Endothelial cell of umbilical vein (primary cell): Measurements from ENCODE around the gene CFAP70. TPM values are rescaled to one million over a fixed set of nuclear protein-coding genes. Genes with fewer than 3 reads are reported as not detected.
A peak's percentile ranks its signal among the peaks of the same experiment; 100 is the strongest.

Experiments
- BruUV-seq: library from RNA; stranded (reverse); fragments of 400-500 nt; replicated peaks from 2 replicates; lab custom pipeline; 2021; lab: Mats Ljungman, UMichigan
- CTCF ChIA-PET: fragments of 300-600, 350-600 bp; sonication (Branson Sonifier 250); formaldehyde crosslinking; loops from one replicate; lab custom pipeline; 2021; ENCODE audit warnings: antibody characterized with exemption, inconsistent platforms; lab: Charles Lee
- POLR2A ChIA-PET: fragments of 300-600, 350-600 bp; sonication (Branson Sonifier 250); formaldehyde crosslinking; loops from one replicate; lab custom pipeline; 2021; ENCODE audit warnings: antibody characterized with exemption, inconsistent platforms; lab: Charles Lee
- DNase-seq: peaks from one replicate; pipeline ENCODE4 v3.0.0-alpha.2; 2011; ENCODE audit warnings: low read depth, low spot score
- FAIRE-seq: peaks from 2 replicates; lab custom pipeline; 2011; peaks lifted over from hg19 to GRCh38; lab: Jason Lieb, UNC
- H2AFZ ChIP-seq: 2 replicates; pipeline ENCODE4 v1.6.0; 2012; ENCODE audit warnings: low read depth, low read length, control low read depth, inconsistent platforms
- H3K27ac ChIP-seq: 2 replicates; pipeline ENCODE4 v1.5.1; 2011; ENCODE audit warnings: low read depth, mild to moderate bottlenecking, control low read depth, low read length, moderate library complexity; ENCODE audit not compliant: insufficient read depth
- H3K27me3 ChIP-seq, 2 experiments: 2 replicates each; pipeline versions ENCODE4 v1.6.0 to v1.6.1; 2011; ENCODE audit warnings: low read length in 2 of 2, mixed read lengths in 1 of 2; ENCODE audit not compliant: control insufficient read depth in 2 of 2, insufficient read depth in 2 of 2
- H3K36me3 ChIP-seq, 2 experiments: 2 replicates in 1 of 2; 3 replicates in 1 of 2; pipeline ENCODE4 v1.5.1; 2011; ENCODE audit warnings: low read length in 2 of 2, mild to moderate bottlenecking in 1 of 2, moderate library complexity in 1 of 2; ENCODE audit not compliant: control insufficient read depth in 2 of 2, insufficient read depth in 2 of 2; ENCODE audit errors: extremely low read depth in 1 of 2
- H3K4me1 ChIP-seq: 3 replicates; pipeline ENCODE4 v1.5.1; 2011; ENCODE audit warnings: mild to moderate bottlenecking, low read length; ENCODE audit not compliant: control insufficient read depth, insufficient read depth; ENCODE audit errors: extremely low read depth
- H3K4me2 ChIP-seq: 2 replicates; pipeline ENCODE4 v1.6.1; 2011; ENCODE audit warnings: low read length, control low read depth, mixed read lengths; ENCODE audit not compliant: insufficient read depth
- H3K4me3 ChIP-seq, 3 experiments: fragments of 200-600 bp in 1 of 3; sonication (generic), shearing (Covaris generic) in 1 of 3; replicated peaks in 1 of 3; 2 replicates each; pipeline ENCODE4 v1.5.1; 2011 to 2016; ENCODE audit warnings: control low read depth in 3 of 3, low read length in 3 of 3, mild to moderate bottlenecking in 2 of 3, inconsistent platforms in 1 of 3, low read depth in 1 of 3, moderate library complexity in 1 of 3; ENCODE audit not compliant: insufficient read depth in 1 of 3
- H3K79me2 ChIP-seq: 2 replicates; pipeline ENCODE4 v1.6.0; 2012; ENCODE audit warnings: low read length, inconsistent platforms; ENCODE audit not compliant: control insufficient read depth, insufficient read depth
- H3K9ac ChIP-seq: replicated peaks from 2 replicates; pipeline ENCODE3; 2011; ENCODE audit warnings: low read length, control low read depth; ENCODE audit not compliant: insufficient read depth; ENCODE audit errors: extremely low read depth
- H3K9me1 ChIP-seq: replicated peaks from 3 replicates; pipeline ENCODE4 v1.6.0; 2011; ENCODE audit warnings: mild to moderate bottlenecking, low read length; ENCODE audit not compliant: control insufficient read depth, insufficient read depth; ENCODE audit errors: extremely low read depth
- H3K9me3 ChIP-seq: replicated peaks from 2 replicates; pipeline ENCODE4 v1.5.1; 2012; ENCODE audit warnings: low read length, inconsistent platforms; ENCODE audit not compliant: control insufficient read depth, insufficient read depth
- H4K20me1 ChIP-seq: replicated peaks from 2 replicates; pipeline ENCODE3; 2011; ENCODE audit warnings: mild to moderate bottlenecking, low read length; ENCODE audit not compliant: control insufficient read depth, insufficient read depth; ENCODE audit errors: extremely low read depth
- CTCF ChIP-seq, 2 donors: IDR thresholded peaks; 1 replicate in 1 of 2; 2 replicates in 1 of 2; pipeline ENCODE4 v1.5.1; 2011; ENCODE audit warnings: low read length in 2 of 2, mild to moderate bottlenecking in 2 of 2, moderate library complexity in 2 of 2, control low read depth in 1 of 2, inconsistent platforms in 1 of 2, low read depth in 1 of 2; ENCODE audit not compliant: insufficient read depth in 1 of 2; ENCODE audit errors: extremely low read depth in 1 of 2
- EZH2 ChIP-seq: IDR thresholded peaks from 2 replicates; pipeline ENCODE4 v1.6.1; 2012; ENCODE audit warnings: borderline replicate concordance, low read depth, mild to moderate bottlenecking, moderate library complexity, low read length, inconsistent platforms; ENCODE audit not compliant: severe bottlenecking
- FOS ChIP-seq: IDR thresholded peaks from 2 replicates; pipeline ENCODE4 v1.6.1; 2011; ENCODE audit warnings: mild to moderate bottlenecking, low read length, moderate library complexity, borderline replicate concordance; ENCODE audit not compliant: insufficient read depth
- GATA2 ChIP-seq: IDR thresholded peaks from 2 replicates; pipeline ENCODE4 v1.7.0; 2011; ENCODE audit warnings: low read depth, mild to moderate bottlenecking, moderate library complexity, mixed read lengths, low read length; ENCODE audit not compliant: insufficient read length, insufficient read depth
- JUN ChIP-seq: IDR thresholded peaks from 2 replicates; pipeline ENCODE4 v1.6.1; 2011; ENCODE audit warnings: borderline replicate concordance, low read depth; ENCODE audit not compliant: insufficient read length, insufficient read depth
- MAX ChIP-seq: IDR thresholded peaks from 2 replicates; pipeline ENCODE4 v1.6.1; 2011; ENCODE audit not compliant: insufficient read depth, insufficient read length
- MYC ChIP-seq: IDR thresholded peaks from one replicate; pipeline ENCODE4 v1.6.1; 2011; ENCODE audit warnings: mild to moderate bottlenecking, low read depth, low read length
- POLR2A ChIP-seq: IDR thresholded peaks from 2 replicates; pipeline ENCODE4 v1.6.1; 2012; ENCODE audit warnings: low read depth, mild to moderate bottlenecking, control low read depth, low read length
- POLR2AphosphoS5 ChIP-seq: IDR thresholded peaks from 2 replicates; pipeline ENCODE4 v1.6.1; 2012; ENCODE audit warnings: low read depth, mild to moderate bottlenecking, control low read depth, low read length, moderate library complexity; ENCODE audit not compliant: insufficient read depth
- dilution Hi-C: fragments of 300-500 bp; cut with MboI; formaldehyde crosslinking; loops from one replicate; pipeline ENCODE4 v1.15.0; 2019; ENCODE audit warnings: low sequenced_read_pairs; ENCODE audit not compliant: extremely low pct_ligation_motif_present
- intact Hi-C: fragments of 100-400 bp; cut with micrococcal nuclease; formaldehyde crosslinking; loops from one replicate; pipeline ENCODE4 v1.10.0; 2022
- polyA plus RNA-seq, 4 experiments: library from polyadenylated mRNA; depleted of rRNA in 3 of 4; stranded (reverse) in 3 of 4; unstranded in 1 of 4; fragments of >200 nt; gene quantifications; 2 replicates each; pipeline versions ENCODE4 v1.2.1 to v1.2.3, GENCODE V29; 2011 to 2012; ENCODE audit warnings: missing spikeins in 1 of 4
- total RNA-seq: library from RNA; stranded (reverse); gene quantifications from 2 replicates; pipeline ENCODE4 v1.2.3, GENCODE V29; 2021

Gene CFAP70
- total and polyA plus RNA-seq, 2 donors (not counting 3 experiments of a cell fraction or from before 2014, with no cell fraction given) = 0.19 to 0.27 TPM

GRCh38 chr10:73359492-73359891 is 828 bp upstream of the CFAP70 start:
- intact Hi-C loops (loop anchor here (5.0 kb wide), 2 partner anchors 107 to 192 kb away; partner anchors contain the start of genes ECD, FAM149B1 and MRPS16), dilution Hi-C loops (no loop called here)
- FAIRE-seq (no peak), DNase-seq (no peak)
- peak overlapping the region; percentile 55 for H2AFZ ChIP-seq
- BruUV-seq = no TSS peak
- ChIA-PET POLR2A (no interaction called here), CTCF (interaction anchor here (1.3 to 1.5 kb wide), 2 partner anchors 96 to 125 kb away, joined by 3 to 9 read pairs; no protein-coding TSS in a partner anchor)
- TF ChIP-seq GATA2 = no peak
- TF ChIP-seq EZH2 = no peak
- TF ChIP-seq FOS = no peak
- TF ChIP-seq POLR2A = no peak
- no peak for TF ChIP-seq JUN
- no peak for TF ChIP-seq MAX
- TF ChIP-seq MYC = no peak
- TF ChIP-seq POLR2AphosphoS5 = no peak
- no peak for TF ChIP-seq CTCF (IDR thresholded peaks at IDR 0.05; ENCODE audit: extremely low read depth in 1 of 2, insufficient read depth in 1 of 2, low read depth in 1 of 2, low read length in 2 of 2)
- no peaks in the 10 kb centered on the region for H3K36me3 ChIP-seq
- no peak overlapping the region for H3K4me3 ChIP-seq
- no peaks in the 10 kb centered on the region for H3K9me1 ChIP-seq
- no peak overlapping the region for H3K9ac ChIP-seq
- peaks cover 9 to 10% of the 10 kb centered on the region in 2 experiments for H3K27me3 ChIP-seq
- peaks cover 10% of the 10 kb centered on the region for H3K4me1 ChIP-seq
- H3K79me2 ChIP-seq = no peaks in the 10 kb centered on the region
- no peaks in the 10 kb centered on the region for H3K9me3 ChIP-seq
- H3K4me2 ChIP-seq = peak overlapping the region; percentile 91
- H3K27ac ChIP-seq = no peak overlapping the region
- no peaks in the 10 kb centered on the region for H4K20me1 ChIP-seq
